ENCODE results near the gene OR2H2.

OR2H2 gene

GRCh38 chr6:29603930-29604329 is 19.0 kb downstream of the OR2H2 start:
- H3K27me3 ChIP-seq (ENCODE audit: low read depth, low read length), result no peaks in the 10 kb centered on the region
- no peak overlapping the region for H2AFZ ChIP-seq (ENCODE audit: low read depth, low read length)
- H3K9me3 ChIP-seq (ENCODE audit: insufficient read depth, low read length), result no peaks in the 10 kb centered on the region
- no peaks in the 10 kb centered on the region for H3K4me1 ChIP-seq (ENCODE audit: low read length)
- no peaks in the 10 kb centered on the region for H3K79me2 ChIP-seq (ENCODE audit: low read length)
- H3K36me3 ChIP-seq (replicated peaks; ENCODE audit: low read depth, low read length), result peaks cover 3% of the 10 kb centered on the region
- H3K9ac ChIP-seq (ENCODE audit: low read length), result no peak overlapping the region
- H4K20me1 ChIP-seq (ENCODE audit: insufficient read depth, low read length), result no peaks in the 10 kb centered on the region
- H3K27ac ChIP-seq (ENCODE audit: low read length), result no peak overlapping the region
- no peak for TF ChIP-seq EZH2phosphoT487 (IDR thresholded peaks at IDR 0.05; ENCODE audit: low read depth)
- TF ChIP-seq CTCF (IDR thresholded peaks at IDR 0.05; ENCODE audit: low read depth, low read length), result no peak
- H3K4me3 ChIP-seq (ENCODE audit: low read length), result no peak overlapping the region
- H3K4me2 ChIP-seq (ENCODE audit: low read length), result no peak overlapping the region

- Histone ChIP-seq H3K27me3 (ENCODE audit: low read depth, low read length) (no peaks in the 10 kb centered on the region), H3K27ac (ENCODE audit: low read length) (no peak overlapping the region), H3K4me3 (ENCODE audit: low read length) (no peak overlapping the region), H2AFZ (ENCODE audit: low read depth, low read length) (no peak overlapping the region), H3K36me3 (replicated peaks; ENCODE audit: low read depth, low read length) (peaks cover 3% of the 10 kb centered on the region), H3K9ac (ENCODE audit: low read length) (no peak overlapping the region), H3K4me2 (ENCODE audit: low read length) (no peak overlapping the region), H4K20me1 (ENCODE audit: insufficient read depth, low read length) (no peaks in the 10 kb centered on the region), H3K9me3 (ENCODE audit: insufficient read depth, low read length) (no peaks in the 10 kb centered on the region), H3K79me2 (ENCODE audit: low read length) (no peaks in the 10 kb centered on the region), H3K4me1 (ENCODE audit: low read length) (no peaks in the 10 kb centered on the region)
- TF ChIP-seq EZH2phosphoT487 (IDR thresholded peaks at IDR 0.05; ENCODE audit: low read depth) (no peak), CTCF (IDR thresholded peaks at IDR 0.05; ENCODE audit: low read depth, low read length) (no peak)
Measured at GRCh38 chr6:29608131-29608530, 23.2 kb downstream of the OR2H2 start.

- H2AFZ ChIP-seq (ENCODE audit: low read depth, low read length), result no peak overlapping the region
- no peak overlapping the region for H3K9ac ChIP-seq (ENCODE audit: low read length)
- no peaks in the 10 kb centered on the region for H3K79me2 ChIP-seq (ENCODE audit: low read length)
- H3K27me3 ChIP-seq (ENCODE audit: low read depth, low read length), result no peaks in the 10 kb centered on the region
- no peaks in the 10 kb centered on the region for H4K20me1 ChIP-seq (ENCODE audit: insufficient read depth, low read length)
- H3K4me2 ChIP-seq (ENCODE audit: low read length), result no peak overlapping the region
- no peak overlapping the region for H3K27ac ChIP-seq (ENCODE audit: low read length)
- H3K36me3 ChIP-seq (replicated peaks; ENCODE audit: low read depth, low read length), result peaks cover 3% of the 10 kb centered on the region
- no peak overlapping the region for H3K4me3 ChIP-seq (ENCODE audit: low read length)
- no peaks in the 10 kb centered on the region for H3K4me1 ChIP-seq (ENCODE audit: low read length)
- H3K9me3 ChIP-seq (ENCODE audit: insufficient read depth, low read length), result no peaks in the 10 kb centered on the region
- no peak for TF ChIP-seq EZH2phosphoT487 (IDR thresholded peaks at IDR 0.05; ENCODE audit: low read depth)
- TF ChIP-seq CTCF (IDR thresholded peaks at IDR 0.05; ENCODE audit: low read depth, low read length), result no peak
Measured at GRCh38 chr6:29610540-29610939, 25.6 kb downstream of the OR2H2 start.

- Histone ChIP-seq H3K27ac (ENCODE audit: low read length) (no peak overlapping the region), H3K79me2 (ENCODE audit: low read length) (no peaks in the 10 kb centered on the region), H3K9me3 (ENCODE audit: insufficient read depth, low read length) (no peaks in the 10 kb centered on the region), H3K36me3 (replicated peaks; ENCODE audit: low read depth, low read length) (peaks cover 3% of the 10 kb centered on the region), H4K20me1 (ENCODE audit: insufficient read depth, low read length) (no peaks in the 10 kb centered on the region), H3K4me1 (ENCODE audit: low read length) (no peaks in the 10 kb centered on the region), H2AFZ (ENCODE audit: low read depth, low read length) (no peak overlapping the region), H3K27me3 (ENCODE audit: low read depth, low read length) (no peaks in the 10 kb centered on the region), H3K4me3 (ENCODE audit: low read length) (no peak overlapping the region), H3K4me2 (ENCODE audit: low read length) (no peak overlapping the region), H3K9ac (ENCODE audit: low read length) (no peak overlapping the region)
- TF ChIP-seq EZH2phosphoT487 (IDR thresholded peaks at IDR 0.05; ENCODE audit: low read depth) (no peak), CTCF (IDR thresholded peaks at IDR 0.05; ENCODE audit: low read depth, low read length) (no peak)
Measured at GRCh38 chr6:29611426-29611825, 26.5 kb downstream of the OR2H2 start.

Measured in OCI-LY3 (cell line).